HL-60/S4 (cell line): ENCODE results near the gene KDR.

Experiments used
- in situ Hi-C: fragments of 300-500 bp; cut with MboI; formaldehyde crosslinking; loops from 2 replicates; pipeline ENCODE4 v1.14.3; 2022; ENCODE audit warnings: low sequenced_read_pairs

Gene KDR

GRCh38 chr4:55125087-55125721 is at the start of gene KDR:
Gene KDR, minus strand, starts transcription at chr4:55125595. Its CDS starts 302 bp downstream, at chr4:55125293.
- in situ Hi-C loops = no loop called here

DNA sequence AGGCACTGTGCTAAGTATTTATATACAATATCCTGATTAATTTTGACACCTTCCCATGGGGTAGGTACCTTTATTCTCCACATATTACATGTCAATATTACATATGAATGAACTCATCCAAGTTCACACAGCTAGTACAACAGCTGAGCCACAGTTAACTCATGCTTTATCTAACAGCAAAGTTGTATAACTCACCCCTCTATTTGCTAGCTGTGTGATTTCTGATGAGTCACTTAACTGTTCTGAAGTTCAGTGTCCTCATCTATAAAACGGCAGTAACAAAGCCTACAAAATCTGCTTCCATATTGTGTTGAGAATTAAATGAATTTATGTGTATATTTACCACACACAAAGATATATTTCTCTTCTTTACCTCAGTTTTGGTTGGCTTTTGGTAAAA is 48.2 kb upstream of the KDR start:
- in situ Hi-C loops = no loop called here

DNA sequence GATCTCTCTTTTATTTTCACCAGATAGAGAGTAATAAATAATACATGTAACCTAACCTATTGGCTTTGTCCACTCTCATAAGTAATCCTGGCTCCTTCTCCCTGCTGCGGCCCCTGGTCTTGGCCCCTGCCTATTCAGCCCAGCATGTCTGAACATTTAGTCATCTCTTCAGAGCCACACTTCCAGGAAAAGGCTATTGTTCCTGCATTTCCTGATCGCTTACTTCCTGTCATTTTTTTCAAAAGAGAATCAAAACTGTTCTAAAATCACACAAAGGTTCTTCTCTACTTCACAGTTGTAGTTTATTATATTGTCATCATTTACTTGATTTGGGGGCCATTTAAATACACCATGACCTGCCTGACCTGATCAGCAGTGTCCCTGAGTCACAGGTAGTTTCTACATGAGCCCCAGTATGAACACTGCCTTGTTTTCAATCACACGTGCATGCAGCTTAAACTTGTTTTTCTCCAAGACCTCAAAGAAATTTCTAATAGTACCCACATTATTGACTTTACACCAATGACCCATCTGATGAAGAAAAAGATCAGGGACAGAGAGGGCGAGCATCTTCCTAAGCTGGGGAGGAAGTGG is 47.4 kb upstream of the KDR start:
- in situ Hi-C loops = no loop called here

- in situ Hi-C loops = no loop called here
Observed at GRCh38 chr4:55170462-55170861, 45.1 kb upstream of the KDR start.

DNA sequence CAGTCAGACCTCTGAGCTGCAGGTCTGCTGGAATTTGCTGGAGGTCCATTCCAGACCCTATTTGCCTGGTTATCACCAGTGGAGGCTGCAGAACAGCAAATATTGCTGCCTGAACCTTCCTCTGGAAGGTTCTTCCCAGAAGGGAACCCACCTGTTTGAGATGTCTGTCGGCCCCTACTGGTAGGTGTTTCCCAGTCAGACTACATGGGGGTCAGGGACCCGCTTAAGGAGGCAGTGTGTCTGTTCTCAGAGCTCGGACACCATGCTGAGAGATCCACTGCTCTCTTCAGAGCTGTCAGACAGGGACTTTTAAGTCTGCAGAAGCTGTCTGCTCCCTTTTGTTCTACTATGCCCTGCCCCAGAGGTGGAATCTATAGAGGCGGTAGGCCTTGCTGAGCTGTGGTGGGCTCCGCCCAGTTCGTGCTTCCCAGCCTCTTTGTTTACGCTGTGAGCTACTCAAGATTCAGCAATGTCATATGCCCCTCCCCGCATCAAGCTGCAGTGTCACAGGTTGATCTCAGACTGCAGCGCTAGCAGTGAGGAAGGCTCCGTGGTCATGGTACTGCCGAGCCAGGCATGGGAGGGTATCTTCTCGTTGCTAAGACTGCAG is 44.1 kb upstream of the KDR start:
- in situ Hi-C loops = no loop called here

DNA sequence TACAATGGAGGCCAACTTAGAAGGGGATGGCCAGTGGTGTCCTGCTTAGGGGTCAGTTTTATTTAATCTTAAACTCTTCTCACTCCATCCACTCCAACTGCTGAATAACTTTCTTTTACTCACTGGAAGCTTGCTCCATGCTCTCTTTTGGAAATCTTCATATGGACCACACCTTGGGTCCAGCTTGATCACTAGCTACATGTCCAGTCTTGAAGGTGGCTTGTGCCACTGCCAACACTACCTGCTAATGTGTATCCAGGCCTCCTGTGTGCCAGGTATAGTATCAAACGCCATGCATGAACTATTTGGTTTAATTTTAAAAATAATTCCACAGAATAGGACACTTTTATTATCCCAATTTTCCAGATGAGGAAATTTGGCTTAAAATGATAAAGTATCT is 37.0 kb upstream of the KDR start:
- in situ Hi-C loops = no loop called here

- in situ Hi-C loops = no loop called here
Observed at GRCh38 chr4:55161739-55162138, 36.3 kb upstream of the KDR start.

- in situ Hi-C loops = no loop called here
Observed at GRCh38 chr4:55159851-55160250, 34.5 kb upstream of the KDR start.

GRCh38 chr4:55158957-55159356 is 33.6 kb upstream of the KDR start:
- in situ Hi-C loops = no loop called here

DNA sequence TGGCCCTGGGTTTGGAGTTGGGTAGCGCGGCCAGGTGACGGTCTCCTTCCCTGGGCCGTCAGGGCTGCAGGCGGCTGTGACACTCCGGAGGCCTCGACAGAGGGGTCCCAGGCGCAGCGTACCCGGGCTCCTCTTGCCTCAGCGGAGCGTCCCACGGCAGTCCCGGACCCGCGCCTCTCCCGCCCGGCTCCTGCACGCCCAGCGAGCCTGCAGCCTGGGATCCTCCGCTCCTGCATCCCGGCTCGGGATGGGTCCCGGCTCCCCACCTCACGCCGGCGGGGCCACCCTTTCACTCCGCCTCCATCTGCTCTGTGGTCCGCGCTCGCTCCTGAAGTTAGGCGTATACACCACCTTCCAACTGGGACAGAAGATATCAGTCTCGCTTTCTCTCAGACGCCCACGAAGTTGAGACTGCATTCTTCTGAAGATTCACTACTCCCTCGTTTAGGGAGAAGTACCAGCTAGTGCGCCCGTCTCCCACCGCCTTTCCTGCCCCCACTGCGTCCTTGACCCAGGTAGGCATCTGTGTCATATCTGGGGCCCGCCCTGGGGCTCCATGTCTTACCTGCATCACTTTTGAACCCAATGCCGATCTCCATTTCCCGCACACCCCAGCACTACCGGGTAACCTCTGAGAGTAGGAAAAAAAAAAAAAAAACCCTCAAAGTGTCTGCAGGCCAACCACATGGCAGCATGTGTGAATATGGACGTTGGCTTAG is 32.3 kb upstream of the KDR start:
- in situ Hi-C loops = no loop called here

- in situ Hi-C loops = no loop called here
Observed at GRCh38 chr4:55154933-55155332, 29.5 kb upstream of the KDR start.

- in situ Hi-C loops = no loop called here
Observed at GRCh38 chr4:55154290-55154880, 29.0 kb upstream of the KDR start.

- in situ Hi-C loops = no loop called here
Observed at GRCh38 chr4:55143858-55144257, 18.5 kb upstream of the KDR start.

DNA sequence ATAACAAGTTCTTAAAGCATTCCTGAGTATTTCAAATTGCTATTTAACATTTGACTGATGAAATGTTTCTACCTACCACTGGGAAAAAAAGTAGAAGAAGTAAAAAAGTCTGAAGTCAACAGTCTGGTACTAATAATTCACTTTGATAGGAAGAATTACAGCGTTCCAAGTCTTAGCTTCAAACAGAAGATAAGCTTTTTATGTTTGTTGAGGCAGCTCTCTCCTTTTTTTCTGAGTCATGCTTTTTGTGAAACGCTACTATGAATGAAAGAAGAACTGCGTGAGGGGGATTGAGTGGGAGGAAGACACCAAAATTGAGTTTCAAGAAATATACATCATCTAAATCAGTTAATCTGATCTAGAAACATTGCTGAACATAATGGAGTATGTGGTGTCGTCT is 13.0 kb upstream of the KDR start:
- in situ Hi-C loops = no loop called here

DNA sequence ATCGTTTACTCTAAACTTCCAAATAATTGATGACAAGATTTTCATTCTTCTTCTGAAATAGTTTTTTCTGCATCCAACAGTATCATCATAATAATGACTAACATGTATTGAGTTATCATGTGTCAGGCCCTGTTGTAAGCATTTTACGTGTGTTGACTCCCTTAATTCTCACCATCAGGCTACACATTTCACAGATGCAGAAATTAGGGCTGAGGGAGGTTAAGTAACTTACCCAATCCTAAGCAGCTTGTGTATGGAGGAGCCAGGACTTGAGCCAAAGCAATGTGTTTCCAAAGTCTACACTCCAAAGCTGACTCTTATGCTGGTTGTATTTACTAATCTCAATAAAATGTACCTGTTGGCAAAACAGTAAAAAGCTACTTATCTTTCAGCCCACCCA is 11.2 kb upstream of the KDR start:
- in situ Hi-C loops = no loop called here

DNA sequence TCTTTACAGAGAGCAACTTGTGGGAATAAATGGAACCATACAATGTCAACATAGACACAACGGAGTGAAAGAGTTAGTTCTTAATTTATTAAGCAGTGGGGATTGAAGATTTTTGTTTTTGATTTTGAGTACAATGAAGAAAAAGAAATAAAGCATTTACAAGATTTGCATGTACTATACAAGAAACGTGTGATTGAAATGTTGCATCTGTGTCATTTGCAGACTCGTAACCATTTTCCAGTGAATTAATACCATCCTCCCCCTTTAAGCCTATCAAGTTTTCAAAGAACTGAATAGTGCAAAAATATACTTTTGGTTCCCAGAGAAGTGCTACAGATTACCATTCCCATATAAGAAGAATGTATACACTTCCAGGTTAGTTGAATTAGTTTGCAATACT is 8.6 kb upstream of the KDR start:
- in situ Hi-C loops = no loop called here

GRCh38 chr4:55132775-55133174 is 7.4 kb upstream of the KDR start:
- in situ Hi-C loops = no loop called here

DNA sequence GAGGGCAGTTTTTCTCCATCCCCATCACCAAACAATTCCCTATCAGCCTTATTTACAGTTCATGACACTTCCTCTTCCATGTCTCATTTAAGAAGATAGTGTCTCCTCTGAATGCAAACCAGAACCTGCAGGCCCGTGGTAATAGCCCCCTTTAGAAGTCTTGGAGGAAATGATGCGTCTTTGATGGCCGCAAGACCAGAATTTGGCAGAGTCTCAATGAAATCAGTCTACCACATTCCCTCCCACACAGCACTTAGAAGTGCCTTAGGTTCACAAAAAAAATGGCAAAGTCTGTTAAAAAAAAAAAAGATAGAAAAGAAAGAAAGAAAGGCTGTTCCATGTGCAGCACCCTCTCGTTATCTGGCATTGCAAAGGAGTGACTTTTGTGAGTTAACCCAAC is 2.1 kb upstream of the KDR start:
- in situ Hi-C loops = no loop called here

GRCh38 chr4:55127053-55127452 is 1.7 kb upstream of the KDR start:
- in situ Hi-C loops = no loop called here

GRCh38 chr4:55125763-55126541 is 557 bp upstream of the KDR start:
- in situ Hi-C loops = no loop called here
